Natural killer cell (primary cell): ENCODE results near the gene RGS14. TPM values are rescaled to one million over a fixed set of nuclear protein-coding genes. Genes with fewer than 3 reads are reported as not detected.

Experiments used
- ATAC-seq, 3 donors: fragments of 150-1000 bp in 2 of 3; fragments of 200-7000 bp in 1 of 3; cut with Tn5 transposase; 1 replicate in 1 of 3; 2 replicates in 2 of 3; pipeline ENCODE4 v1.10.0; 2021; ENCODE audit warnings: mild to moderate bottlenecking in 2 of 3, moderate library complexity in 2 of 3
- DNase-seq, 2 donors: peaks; one replicate each; pipeline versions ENCODE4 v3.0.0 to v3.0.0-alpha.2; 2013 to 2021; ENCODE audit warnings: mixed read lengths in 1 of 2
- H3K27ac ChIP-seq: one replicate; pipeline ENCODE4 v1.5.1; 2013; ENCODE audit warnings: mild to moderate bottlenecking, low read length
- H3K27me3 ChIP-seq: one replicate; pipeline ENCODE4 v1.6.1; 2013; ENCODE audit warnings: low read length; ENCODE audit not compliant: control insufficient read depth, insufficient read depth
- H3K36me3 ChIP-seq: one replicate; pipeline ENCODE4 v1.6.1; 2013; ENCODE audit warnings: low read length; ENCODE audit not compliant: control insufficient read depth, insufficient read depth
- H3K4me1 ChIP-seq: one replicate; pipeline ENCODE4 v1.6.1; 2013; ENCODE audit warnings: low read length; ENCODE audit not compliant: control insufficient read depth, insufficient read depth
- H3K4me3 ChIP-seq: one replicate; pipeline ENCODE4 v1.5.1; 2013; ENCODE audit warnings: low read length
- H3K9me3 ChIP-seq: one replicate; pipeline ENCODE4 v1.6.1; 2013; ENCODE audit warnings: low read length; ENCODE audit not compliant: control insufficient read depth, insufficient read depth
- H3K27ac Mint-ChIP-seq, 2 donors: one replicate each; pipeline ENCODE4 v1.8.0; 2022; ENCODE audit warnings: mild to moderate bottlenecking in 2 of 2, mixed read lengths in 2 of 2, moderate library complexity in 1 of 2
- H3K27me3 Mint-ChIP-seq, 2 donors: one replicate each; pipeline ENCODE4 v1.8.0; 2022; ENCODE audit warnings: low read depth in 2 of 2, mixed read lengths in 2 of 2
- H3K36me3 Mint-ChIP-seq: one replicate; pipeline ENCODE4 v1.8.0; 2022; ENCODE audit warnings: mixed read lengths
- H3K4me1 Mint-ChIP-seq, 2 donors: one replicate each; pipeline ENCODE4 v1.8.0; 2022; ENCODE audit warnings: mixed read lengths in 2 of 2
- H3K4me3 Mint-ChIP-seq: one replicate; pipeline ENCODE4 v1.8.0; 2022; ENCODE audit warnings: mild to moderate bottlenecking, moderate library complexity, mixed read lengths
- H3K9me3 Mint-ChIP-seq, 2 donors: one replicate each; pipeline ENCODE4 v1.8.0; 2022; ENCODE audit warnings: mixed read lengths in 2 of 2
- CTCF ChIP-seq: fragments of 200-600 bp; IDR thresholded peaks from one replicate; pipeline ENCODE4 v1.8.0; 2022; ENCODE audit warnings: antibody characterized with exemption
- WGBS: methylation state at CpG from one replicate; pipeline ENCODE4 v1.1.7; 2013; ENCODE audit warnings: missing lambda C conversion rate; ENCODE audit not compliant: insufficient coverage; 5-methylcytosine and 5-hydroxymethylcytosine counted together
- intact Hi-C: fragments of 100-400 bp; cut with micrococcal nuclease; formaldehyde crosslinking; loops from one replicate; pipeline ENCODE4 v1.14.2; 2022
- total RNA-seq, 4 donors: library from RNA; stranded (reverse); fragments of 120-200 nt in 1 of 4; gene quantifications; one replicate each; pipeline versions ENCODE4 v1.2.3 to v1.2.4, GENCODE V29; 2013 to 2022

The RGS14 gene
- total RNA-seq, 3 donors from 2014 or later (not counting 1 experiment from before 2014, with no cell fraction given), result 57.3 to 87.0 (median 66.1) TPM

- intact Hi-C loops, result loop anchor here (5.0 kb wide), 2 partner anchors 38 to 42 kb away; partner anchors contain the start of gene MXD3
- WGBS, result 88% methylated on average over 3 of the region's 3 CpGs
- H3K27me3 Mint-ChIP-seq, result no peaks in the 10 kb centered on the region
- H3K9me3 Mint-ChIP-seq, result no peaks in the 10 kb centered on the region
- Histone ChIP-seq H3K9me3 (no peaks in the 10 kb centered on the region), H3K36me3 (peaks cover 4% of the 10 kb centered on the region), H3K27me3 (no peaks in the 10 kb centered on the region), H3K4me1 (peaks cover 66% of the 10 kb centered on the region), H3K27ac (no peak overlapping the region), H3K4me3 (no peak overlapping the region)
- no peak for ATAC-seq
- peaks cover 68 to 73% of the 10 kb centered on the region in 2 donors for H3K4me1 Mint-ChIP-seq
- TF ChIP-seq CTCF, result no peak
- no peak overlapping the region for H3K4me3 Mint-ChIP-seq
- DNase-seq, result no peak
- no peaks in the 10 kb centered on the region for H3K36me3 Mint-ChIP-seq
- H3K27ac Mint-ChIP-seq, result peak overlapping the region; percentile 7 to 23
These were observed 3.0 kb upstream of the RGS14 start for GRCh38 chr5:177354711-177355110.

DNA sequence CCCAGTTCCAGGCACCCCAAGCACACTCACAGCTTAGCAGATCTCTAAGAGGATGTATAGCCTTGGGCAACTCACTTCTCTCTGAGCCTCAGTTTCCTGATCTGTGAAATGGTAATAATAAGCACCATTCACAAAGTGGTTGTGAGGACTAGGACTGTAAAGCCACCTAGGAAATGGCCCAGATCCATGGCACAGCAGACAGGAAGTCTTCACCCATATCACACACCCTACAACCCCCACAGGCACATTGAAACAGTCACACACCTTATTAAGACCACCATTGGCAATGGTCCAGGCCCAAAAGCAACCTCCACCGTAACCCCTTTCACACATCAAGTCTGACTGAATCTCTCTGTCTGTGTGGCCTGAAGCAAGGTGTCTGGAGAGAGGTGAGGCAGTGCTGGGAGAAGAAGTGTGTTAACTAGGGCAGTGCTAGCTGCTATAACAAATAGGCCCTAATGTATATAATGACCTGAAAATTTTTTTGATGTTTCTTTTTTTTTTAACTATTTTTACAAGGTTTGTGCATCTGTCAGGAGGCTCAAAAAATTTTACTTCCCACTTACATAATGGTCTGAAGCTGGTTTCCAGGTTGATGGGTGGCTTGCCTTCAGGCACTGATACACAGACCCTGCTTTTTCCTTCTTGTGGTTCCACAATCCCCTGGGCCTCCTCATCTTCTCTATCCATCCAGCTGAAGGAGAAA lies 2.4 kb upstream of the RGS14 start:
- no peak overlapping the region for H3K4me3 ChIP-seq
- no peaks in the 10 kb centered on the region for H3K27me3 ChIP-seq
- intact Hi-C loops, result loop anchor here (5.0 kb wide), 2 partner anchors 37 to 43 kb away; partner anchors contain the start of gene MXD3
- ATAC-seq (no peak), DNase-seq (no peak)
- no peaks in the 10 kb centered on the region for H3K27me3 Mint-ChIP-seq
- no peak overlapping the region for H3K27ac ChIP-seq
- H3K27ac Mint-ChIP-seq, result peak overlapping the region; percentile 23 to 88
- H3K36me3 Mint-ChIP-seq, result no peaks in the 10 kb centered on the region
- no CpG with 5 or more reads among the region's 1 CpG for WGBS
- H3K4me1 Mint-ChIP-seq, result peaks cover 67 to 73% of the 10 kb centered on the region in 2 donors
- no peak overlapping the region for H3K4me3 Mint-ChIP-seq
- TF ChIP-seq CTCF, result no peak
- peaks cover 66% of the 10 kb centered on the region for H3K4me1 ChIP-seq
- H3K9me3 ChIP-seq, result no peaks in the 10 kb centered on the region
- H3K9me3 Mint-ChIP-seq, result no peaks in the 10 kb centered on the region
- peaks cover 4% of the 10 kb centered on the region for H3K36me3 ChIP-seq

DNA sequence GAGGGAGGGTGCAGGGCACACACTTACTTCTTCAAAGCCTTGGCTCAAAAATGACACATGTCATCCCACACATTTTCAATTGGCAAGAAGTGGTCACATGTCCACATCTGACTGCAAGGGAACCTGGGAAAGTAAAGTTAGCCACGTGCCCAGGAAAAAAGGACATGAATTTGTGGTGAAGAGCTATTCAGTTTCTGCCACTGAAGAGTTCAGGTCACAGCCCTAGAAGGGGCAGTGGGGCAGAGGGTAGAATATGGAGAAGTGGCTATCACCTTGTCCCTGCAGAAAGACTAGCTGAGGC lies 1.9 kb upstream of the RGS14 start:
- intact Hi-C loops, result loop anchor here (5.0 kb wide), 2 partner anchors 36 to 44 kb away; partner anchors contain the start of gene MXD3
- Mint-ChIP-seq H3K9me3 (no peaks in the 10 kb centered on the region), H3K4me1 (peaks cover 62 to 68% of the 10 kb centered on the region in 2 donors), H3K4me3 (no peak overlapping the region), H3K27ac (peak overlapping the region; percentile 88 to 89), H3K36me3 (no peaks in the 10 kb centered on the region), H3K27me3 (no peaks in the 10 kb centered on the region)
- H3K9me3 ChIP-seq, result no peaks in the 10 kb centered on the region
- ATAC-seq (no peak), DNase-seq (no peak)
- no peak overlapping the region for H3K27ac ChIP-seq
- no peak for TF ChIP-seq CTCF
- peaks cover 65% of the 10 kb centered on the region for H3K4me1 ChIP-seq
- WGBS, result 44% methylated on average over 1 of the region's 1 CpG
- no peaks in the 10 kb centered on the region for H3K27me3 ChIP-seq
- H3K36me3 ChIP-seq, result peaks cover 4% of the 10 kb centered on the region
- H3K4me3 ChIP-seq, result no peak overlapping the region
